H1 (cell line): ENCODE data around the gene IP6K3.

ENCODE experiments used
- CTCF ChIP-seq, 3 experiments: IDR thresholded peaks; 1 replicate in 2 of 3; 2 replicates in 1 of 3; pipeline versions ENCODE4 v1.5.1 to v1.6.1; 2011; ENCODE audit warnings: low read length in 3 of 3, mild to moderate bottlenecking in 3 of 3, inconsistent platforms in 2 of 3, low read depth in 1 of 3, moderate library complexity in 1 of 3; ENCODE audit not compliant: insufficient read depth in 1 of 3; ENCODE audit errors: control extremely low read depth in 1 of 3
- EP300 ChIP-seq, 2 experiments: IDR thresholded peaks; 1 replicate in 1 of 2; 2 replicates in 1 of 2; pipeline ENCODE4 v1.6.1; 2011 to 2012; ENCODE audit warnings: low read depth in 2 of 2, low read length in 2 of 2, mild to moderate bottlenecking in 2 of 2, borderline replicate concordance in 1 of 2, inconsistent platforms in 1 of 2, moderate library complexity in 1 of 2
- KDM1A ChIP-seq: fragments of 200-600, 300-600 bp; sonication (generic); IDR thresholded peaks from 2 replicates; pipeline ENCODE4 v1.7.1; 2016; ENCODE audit warnings: mild to moderate bottlenecking, low read length, borderline replicate concordance
- MAFK ChIP-seq: IDR thresholded peaks from 2 replicates; pipeline ENCODE4 v1.6.1; 2012; ENCODE audit warnings: low read depth, mild to moderate bottlenecking, improper control_type of control experiment, low read length
- POLR2A ChIP-seq, 2 experiments: IDR thresholded peaks; 1 replicate in 1 of 2; 2 replicates in 1 of 2; pipeline ENCODE4 v1.6.1; 2011; ENCODE audit warnings: low read depth in 2 of 2, low read length in 2 of 2, mild to moderate bottlenecking in 2 of 2; ENCODE audit errors: control extremely low read depth in 1 of 2
- RXRA ChIP-seq: IDR thresholded peaks from 2 replicates; pipeline ENCODE4 v1.6.1; 2011; ENCODE audit warnings: low read depth, mild to moderate bottlenecking, low read length, moderate library complexity; ENCODE audit not compliant: insufficient read depth
- SAP30 ChIP-seq: fragments of 300-600 bp; sonication (generic); IDR thresholded peaks from 2 replicates; pipeline ENCODE4 v1.7.1; 2012; ENCODE audit warnings: low read length, moderate library complexity, mild to moderate bottlenecking, inconsistent platforms; ENCODE audit not compliant: insufficient read depth, insufficient replicate concordance
- SIN3A ChIP-seq, 2 experiments: IDR thresholded peaks in 1 of 2; conservative IDR thresholded peaks in 1 of 2; 2 replicates each; pipeline ENCODE4 v1.6.1; 2011 to 2012; ENCODE audit warnings: low read length in 2 of 2, improper control_type of control experiment in 1 of 2, low read depth in 1 of 2, mild to moderate bottlenecking in 1 of 2
- TAF1 ChIP-seq: IDR thresholded peaks from 2 replicates; pipeline ENCODE4 v1.6.1; 2011; ENCODE audit warnings: mild to moderate bottlenecking, low read depth, low read length
- TF ChIP-seq, protein P1 (sequence below): IDR thresholded peaks from 2 replicates; pipeline ENCODE4 v1.6.1; 2011; ENCODE audit warnings: low read depth, mild to moderate bottlenecking, low read length; ENCODE audit not compliant: insufficient read depth

DNA sequence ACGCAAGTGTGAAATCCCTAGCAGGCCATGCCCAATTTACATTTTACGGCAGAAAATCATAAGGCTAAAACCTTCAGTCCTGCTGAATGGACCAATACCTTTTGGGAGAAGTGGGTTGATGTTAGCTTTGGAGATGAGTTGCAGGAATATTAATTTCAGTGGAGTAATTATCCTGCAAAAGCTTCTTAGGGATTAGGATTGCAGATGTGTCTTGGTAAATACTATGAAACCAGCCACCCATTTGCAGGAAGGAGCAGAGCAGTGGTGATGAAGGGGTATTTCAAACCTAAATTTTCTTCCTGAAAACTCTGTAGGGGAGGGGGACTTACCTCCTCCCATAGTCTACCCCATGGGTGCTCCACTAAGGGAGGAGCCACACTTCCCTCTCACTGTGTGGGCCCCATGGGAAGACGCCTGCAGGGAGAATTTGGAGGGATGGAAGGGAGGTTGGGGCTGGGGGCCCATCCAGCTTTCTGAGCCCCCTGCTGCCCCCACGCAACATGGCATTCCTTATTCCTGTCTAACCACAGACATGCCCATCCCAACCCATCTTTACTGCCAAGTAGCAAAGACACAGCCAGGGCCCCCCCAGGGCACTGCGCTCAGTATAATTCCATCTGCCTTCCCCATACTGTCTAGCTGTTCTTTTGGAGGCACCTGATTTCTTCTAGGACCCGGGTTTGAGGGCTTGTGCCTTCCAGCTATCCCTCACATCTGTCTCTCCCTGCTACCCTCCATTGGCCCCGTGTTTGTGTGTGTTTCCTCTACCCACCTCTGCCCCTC lies 20.6 kb downstream of the IP6K3 start:
- TF ChIP-seq SIN3A (conservative IDR thresholded peaks at IDR 0.05 in 1 of 2, IDR thresholded peaks at IDR 0.05 in 1 of 2; ENCODE audit: low read depth in 1 of 2, low read length in 2 of 2) (no peak), SAP30 (no peak), CTCF (IDR thresholded peaks at IDR 0.05; ENCODE audit: control extremely low read depth in 1 of 3, insufficient read depth in 1 of 3, low read depth in 1 of 3, low read length in 3 of 3) (no peak), EP300 (IDR thresholded peaks at IDR 0.05; ENCODE audit: borderline replicate concordance in 1 of 2, low read depth in 2 of 2, low read length in 2 of 2) (no peak), TAF1 (no peak), MAFK (no peak), POLR2A (IDR thresholded peaks at IDR 0.05; ENCODE audit: control extremely low read depth in 1 of 2, low read depth in 2 of 2, low read length in 2 of 2) (no peak), RXRA (no peak), KDM1A (no peak)
- TF ChIP-seq, protein P1, sequence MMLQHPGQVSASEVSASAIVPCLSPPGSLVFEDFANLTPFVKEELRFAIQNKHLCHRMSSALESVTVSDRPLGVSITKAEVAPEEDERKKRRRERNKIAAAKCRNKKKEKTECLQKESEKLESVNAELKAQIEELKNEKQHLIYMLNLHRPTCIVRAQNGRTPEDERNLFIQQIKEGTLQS = no peak
